ENCODE measurements around the gene CTSD.

DNA sequence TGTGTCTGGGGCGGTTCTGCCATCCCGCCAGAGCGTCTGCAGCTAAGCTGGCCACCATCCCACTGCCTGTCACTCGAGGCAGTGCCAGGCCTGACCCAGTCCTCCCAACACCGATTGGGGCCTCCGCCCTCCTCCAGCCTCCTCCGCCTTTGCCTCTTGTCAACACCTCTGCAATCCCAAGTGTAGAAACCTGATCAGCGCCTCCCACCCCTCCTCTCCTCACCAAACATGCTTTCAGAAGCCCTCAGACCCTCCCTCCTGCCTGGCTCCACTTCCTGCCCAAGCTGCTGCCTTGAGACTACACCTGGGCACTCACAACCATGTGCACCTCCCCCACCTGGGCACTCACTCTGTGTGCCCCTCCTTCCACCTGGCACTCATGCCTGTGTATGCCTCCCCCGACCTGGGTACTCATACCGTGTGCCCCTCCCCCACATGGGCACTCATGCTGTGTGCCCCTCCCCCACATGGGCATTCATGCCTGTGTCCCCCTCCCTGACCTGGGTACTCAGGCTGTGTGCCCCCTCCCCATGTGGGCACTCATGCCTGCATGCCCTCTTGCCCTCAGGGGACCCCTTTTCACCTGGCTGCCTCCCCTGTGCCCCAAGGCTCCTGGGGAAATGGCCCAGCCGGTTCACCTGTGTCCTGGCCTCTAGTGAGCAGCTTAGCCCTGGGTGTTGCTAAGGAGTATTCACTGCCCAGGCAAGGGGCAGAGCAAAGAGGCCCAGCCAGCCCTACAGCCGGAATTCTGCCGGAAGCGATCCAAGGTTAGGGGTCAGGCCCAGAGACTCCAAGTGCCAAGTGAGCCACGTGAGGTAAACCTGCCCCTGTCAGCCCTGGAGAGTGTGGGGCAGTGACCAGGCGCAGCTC lies 7.8 kb downstream of the CTSD start:
- TF ChIP-seq EZH2 (IDR thresholded peaks at IDR 0.05; ENCODE audit: borderline replicate concordance, insufficient read depth, low read length, poor library complexity, severe bottlenecking) (no peak), RAD21 (conservative IDR thresholded peaks at IDR 0.05) (no peak), POLR2AphosphoS5 (IDR thresholded peaks at IDR 0.05) (no peak), MXI1 (conservative IDR thresholded peaks at IDR 0.05; ENCODE audit: poor library complexity, severe bottlenecking) (no peak)
- TF ChIP-seq, protein P1, sequence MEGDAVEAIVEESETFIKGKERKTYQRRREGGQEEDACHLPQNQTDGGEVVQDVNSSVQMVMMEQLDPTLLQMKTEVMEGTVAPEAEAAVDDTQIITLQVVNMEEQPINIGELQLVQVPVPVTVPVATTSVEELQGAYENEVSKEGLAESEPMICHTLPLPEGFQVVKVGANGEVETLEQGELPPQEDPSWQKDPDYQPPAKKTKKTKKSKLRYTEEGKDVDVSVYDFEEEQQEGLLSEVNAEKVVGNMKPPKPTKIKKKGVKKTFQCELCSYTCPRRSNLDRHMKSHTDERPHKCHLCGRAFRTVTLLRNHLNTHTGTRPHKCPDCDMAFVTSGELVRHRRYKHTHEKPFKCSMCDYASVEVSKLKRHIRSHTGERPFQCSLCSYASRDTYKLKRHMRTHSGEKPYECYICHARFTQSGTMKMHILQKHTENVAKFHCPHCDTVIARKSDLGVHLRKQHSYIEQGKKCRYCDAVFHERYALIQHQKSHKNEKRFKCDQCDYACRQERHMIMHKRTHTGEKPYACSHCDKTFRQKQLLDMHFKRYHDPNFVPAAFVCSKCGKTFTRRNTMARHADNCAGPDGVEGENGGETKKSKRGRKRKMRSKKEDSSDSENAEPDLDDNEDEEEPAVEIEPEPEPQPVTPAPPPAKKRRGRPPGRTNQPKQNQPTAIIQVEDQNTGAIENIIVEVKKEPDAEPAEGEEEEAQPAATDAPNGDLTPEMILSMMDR (IDR thresholded peaks at IDR 0.05; ENCODE audit: poor library complexity, severe bottlenecking), result no peak
- TF ChIP-seq, protein P2, sequence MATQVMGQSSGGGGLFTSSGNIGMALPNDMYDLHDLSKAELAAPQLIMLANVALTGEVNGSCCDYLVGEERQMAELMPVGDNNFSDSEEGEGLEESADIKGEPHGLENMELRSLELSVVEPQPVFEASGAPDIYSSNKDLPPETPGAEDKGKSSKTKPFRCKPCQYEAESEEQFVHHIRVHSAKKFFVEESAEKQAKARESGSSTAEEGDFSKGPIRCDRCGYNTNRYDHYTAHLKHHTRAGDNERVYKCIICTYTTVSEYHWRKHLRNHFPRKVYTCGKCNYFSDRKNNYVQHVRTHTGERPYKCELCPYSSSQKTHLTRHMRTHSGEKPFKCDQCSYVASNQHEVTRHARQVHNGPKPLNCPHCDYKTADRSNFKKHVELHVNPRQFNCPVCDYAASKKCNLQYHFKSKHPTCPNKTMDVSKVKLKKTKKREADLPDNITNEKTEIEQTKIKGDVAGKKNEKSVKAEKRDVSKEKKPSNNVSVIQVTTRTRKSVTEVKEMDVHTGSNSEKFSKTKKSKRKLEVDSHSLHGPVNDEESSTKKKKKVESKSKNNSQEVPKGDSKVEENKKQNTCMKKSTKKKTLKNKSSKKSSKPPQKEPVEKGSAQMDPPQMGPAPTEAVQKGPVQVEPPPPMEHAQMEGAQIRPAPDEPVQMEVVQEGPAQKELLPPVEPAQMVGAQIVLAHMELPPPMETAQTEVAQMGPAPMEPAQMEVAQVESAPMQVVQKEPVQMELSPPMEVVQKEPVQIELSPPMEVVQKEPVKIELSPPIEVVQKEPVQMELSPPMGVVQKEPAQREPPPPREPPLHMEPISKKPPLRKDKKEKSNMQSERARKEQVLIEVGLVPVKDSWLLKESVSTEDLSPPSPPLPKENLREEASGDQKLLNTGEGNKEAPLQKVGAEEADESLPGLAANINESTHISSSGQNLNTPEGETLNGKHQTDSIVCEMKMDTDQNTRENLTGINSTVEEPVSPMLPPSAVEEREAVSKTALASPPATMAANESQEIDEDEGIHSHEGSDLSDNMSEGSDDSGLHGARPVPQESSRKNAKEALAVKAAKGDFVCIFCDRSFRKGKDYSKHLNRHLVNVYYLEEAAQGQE (IDR thresholded peaks at IDR 0.05; ENCODE audit: borderline replicate concordance), result no peak

Measured in neural cell (in vitro differentiated cells).